Measurements from ENCODE around the gene EEPD1.
A peak's percentile ranks its signal among the peaks of the same experiment; 100 is the strongest.
"Not testable (repeated sequence)": the region's sequence is repeated elsewhere in the genome, so short reads cannot be mapped to it uniquely, and the experiment has no call there.

EEPD1 gene

DNA sequence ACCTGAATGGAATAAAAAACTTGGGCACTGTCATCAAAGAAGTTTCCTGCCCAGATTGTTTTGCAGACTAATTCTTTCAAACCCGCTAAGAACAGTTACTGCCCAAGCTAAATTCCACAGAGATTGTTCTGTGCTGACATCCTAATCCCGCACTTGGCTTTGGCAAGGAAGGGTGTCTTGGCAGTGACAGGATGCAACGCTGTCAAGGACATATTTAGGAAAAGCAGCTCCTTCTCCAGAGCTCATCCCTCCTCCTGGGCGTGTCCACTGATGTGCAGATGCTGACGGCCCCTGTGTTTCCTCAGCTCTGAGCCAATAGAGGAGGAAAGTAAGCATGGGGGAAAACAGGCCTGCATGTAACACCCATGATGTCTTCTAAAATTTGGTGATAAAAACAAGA is 74.2 kb downstream of the EEPD1 start:
- TF ChIP-seq, protein P1, sequence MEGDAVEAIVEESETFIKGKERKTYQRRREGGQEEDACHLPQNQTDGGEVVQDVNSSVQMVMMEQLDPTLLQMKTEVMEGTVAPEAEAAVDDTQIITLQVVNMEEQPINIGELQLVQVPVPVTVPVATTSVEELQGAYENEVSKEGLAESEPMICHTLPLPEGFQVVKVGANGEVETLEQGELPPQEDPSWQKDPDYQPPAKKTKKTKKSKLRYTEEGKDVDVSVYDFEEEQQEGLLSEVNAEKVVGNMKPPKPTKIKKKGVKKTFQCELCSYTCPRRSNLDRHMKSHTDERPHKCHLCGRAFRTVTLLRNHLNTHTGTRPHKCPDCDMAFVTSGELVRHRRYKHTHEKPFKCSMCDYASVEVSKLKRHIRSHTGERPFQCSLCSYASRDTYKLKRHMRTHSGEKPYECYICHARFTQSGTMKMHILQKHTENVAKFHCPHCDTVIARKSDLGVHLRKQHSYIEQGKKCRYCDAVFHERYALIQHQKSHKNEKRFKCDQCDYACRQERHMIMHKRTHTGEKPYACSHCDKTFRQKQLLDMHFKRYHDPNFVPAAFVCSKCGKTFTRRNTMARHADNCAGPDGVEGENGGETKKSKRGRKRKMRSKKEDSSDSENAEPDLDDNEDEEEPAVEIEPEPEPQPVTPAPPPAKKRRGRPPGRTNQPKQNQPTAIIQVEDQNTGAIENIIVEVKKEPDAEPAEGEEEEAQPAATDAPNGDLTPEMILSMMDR (conservative IDR thresholded peaks at IDR 0.05; ENCODE audit: low read length) = no peak
- peak; percentile 98 for DNase-seq (ENCODE audit: low read depth)
- no peak overlapping the region for H3K4me3 ChIP-seq (ENCODE audit: low read length)

DNA sequence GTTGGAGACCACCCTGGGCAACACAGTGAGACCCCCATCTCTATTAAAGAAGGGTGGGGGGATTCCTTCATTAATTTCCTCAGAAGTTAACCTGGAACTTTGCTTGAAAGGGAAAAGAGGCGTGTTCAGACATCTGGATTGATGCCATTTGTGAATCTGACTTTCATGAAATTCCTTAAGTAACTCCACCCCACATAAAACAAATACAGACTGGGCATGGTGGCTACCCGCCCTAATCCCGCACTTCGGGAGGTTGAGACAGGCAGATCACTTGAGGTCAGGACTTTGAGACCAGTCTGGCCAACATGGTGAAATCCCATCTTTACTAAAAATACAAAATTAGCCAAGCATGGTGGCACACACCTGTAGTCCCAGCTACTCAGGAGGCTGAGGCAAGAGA is 75.0 kb downstream of the EEPD1 start:
- peak; percentile 35 for DNase-seq (ENCODE audit: low read depth)
- H3K4me3 ChIP-seq (ENCODE audit: low read length) = no peak overlapping the region
- TF ChIP-seq, protein P1 (conservative IDR thresholded peaks at IDR 0.05; ENCODE audit: low read length) = no peak

DNA sequence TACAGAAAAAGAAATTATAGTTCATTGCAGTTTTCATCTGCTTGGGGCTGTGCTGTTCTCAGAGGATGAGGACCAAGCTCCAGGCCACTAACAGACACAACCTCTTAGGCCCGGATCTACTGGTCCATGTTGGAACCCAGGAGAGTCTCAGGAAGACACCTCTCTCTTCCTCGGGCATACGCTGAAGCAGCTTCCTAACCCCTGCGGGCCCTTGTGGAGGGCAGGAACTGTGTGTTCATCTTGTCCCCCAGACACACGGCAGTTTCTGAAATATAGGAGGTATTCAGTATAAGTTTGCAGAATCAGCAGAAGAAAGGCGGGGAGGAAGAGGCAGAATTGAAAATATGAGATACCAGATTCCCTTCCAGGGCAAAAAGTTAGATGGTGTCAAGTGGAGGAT is 78.4 kb downstream of the EEPD1 start:
- no peak for DNase-seq (ENCODE audit: low read depth)
- TF ChIP-seq, protein P1 (conservative IDR thresholded peaks at IDR 0.05; ENCODE audit: low read length) = no peak
- no peak overlapping the region for H3K4me3 ChIP-seq (ENCODE audit: low read length)

DNA sequence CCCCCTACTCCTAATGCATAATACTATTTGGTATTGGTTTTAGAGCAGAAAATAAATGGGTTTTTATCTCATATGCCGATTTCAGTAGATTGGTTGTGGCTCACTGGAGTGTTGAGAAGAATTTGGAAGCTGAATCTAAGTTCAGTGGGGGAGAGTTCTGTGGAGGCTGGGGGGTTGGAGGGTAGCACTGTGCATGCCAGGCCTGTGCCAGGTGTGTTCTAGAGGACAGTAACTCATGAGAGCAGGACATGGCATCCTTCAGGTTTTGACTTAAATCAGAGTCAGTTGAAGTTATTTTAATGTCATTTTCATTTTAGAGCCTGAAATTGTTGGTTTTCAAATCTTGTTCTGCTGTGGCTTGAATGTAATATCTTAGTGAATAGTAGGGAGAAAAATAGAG is 79.5 kb downstream of the EEPD1 start:
- TF ChIP-seq, protein P1 (conservative IDR thresholded peaks at IDR 0.05; ENCODE audit: low read length) = no peak
- no peak overlapping the region for H3K4me3 ChIP-seq (ENCODE audit: low read length)
- no peak for DNase-seq (ENCODE audit: low read depth)

DNA sequence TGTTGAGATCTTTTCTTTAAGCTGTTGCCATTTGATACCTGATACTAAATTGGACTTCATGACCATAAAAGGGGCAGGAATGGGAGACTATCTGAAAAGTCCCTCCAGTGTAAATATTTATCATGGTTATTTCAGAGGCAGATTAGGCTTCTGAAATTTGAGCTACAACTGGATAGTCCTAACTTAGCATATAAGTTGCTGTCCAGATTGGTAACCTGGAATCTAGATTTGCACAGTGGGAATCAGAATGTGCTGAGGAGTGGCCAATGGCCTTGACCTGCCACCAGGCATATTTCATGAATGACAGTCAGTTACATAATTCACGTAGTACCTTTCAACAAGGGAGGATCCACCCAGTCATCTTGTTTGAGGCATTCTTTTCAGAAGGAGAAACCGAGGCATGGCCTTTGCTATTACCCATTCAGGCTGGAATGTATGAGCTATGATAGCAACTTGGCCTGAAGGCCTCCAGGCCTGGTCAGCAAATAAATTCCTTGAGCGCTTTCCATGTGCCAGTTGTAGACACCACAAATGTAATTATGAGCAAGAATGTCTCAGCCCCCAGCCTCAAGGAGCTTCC is 80.0 kb downstream of the EEPD1 start:
- DNase-seq (ENCODE audit: low read depth) = no peak
- TF ChIP-seq, protein P1 (conservative IDR thresholded peaks at IDR 0.05; ENCODE audit: low read length) = no peak
- H3K4me3 ChIP-seq (ENCODE audit: low read length) = no peak overlapping the region

DNA sequence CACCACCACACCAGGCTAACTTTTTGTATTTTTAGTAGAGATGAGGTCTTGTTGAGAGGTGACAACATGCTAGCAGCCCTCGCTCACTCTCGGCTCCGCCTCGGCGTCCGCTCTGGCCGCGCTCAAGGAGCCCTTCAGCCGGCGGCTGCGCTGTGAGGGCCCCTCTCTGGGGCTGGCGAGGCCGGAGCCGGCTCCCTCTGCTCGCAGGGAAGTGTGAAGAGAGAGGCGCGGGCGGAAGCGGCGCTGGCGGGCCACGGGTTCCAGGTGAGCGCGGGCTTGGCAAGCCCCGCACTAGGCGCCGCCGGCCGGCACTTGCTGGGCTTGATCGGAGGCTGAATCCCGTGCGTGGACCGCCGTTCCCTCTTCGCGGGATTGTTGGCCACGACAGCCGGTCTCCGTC is 83.0 kb downstream of the EEPD1 start:
- no peak for DNase-seq (ENCODE audit: low read depth)
- H3K4me3 ChIP-seq (ENCODE audit: low read length) = no peak overlapping the region
- TF ChIP-seq, protein P1 (conservative IDR thresholded peaks at IDR 0.05; ENCODE audit: low read length) = no peak

DNA sequence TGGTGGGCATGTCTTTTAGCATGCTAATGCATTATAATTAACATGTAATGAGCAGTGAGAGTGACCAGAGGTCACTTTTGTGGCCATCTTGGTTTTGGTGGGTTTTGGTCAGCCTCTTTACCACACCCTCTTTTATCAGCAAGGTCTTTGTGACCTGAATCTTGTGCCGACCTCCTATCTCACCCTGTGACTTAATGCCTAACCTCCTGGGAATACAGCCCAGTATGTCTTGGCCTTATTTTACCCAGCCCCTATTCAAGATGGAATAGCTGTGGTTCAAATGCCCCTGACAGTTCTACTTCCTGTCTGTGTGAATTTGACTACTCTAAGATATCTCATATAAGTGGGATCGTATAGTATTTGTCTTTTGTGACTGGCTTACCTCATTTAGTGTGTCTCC is 85.1 kb downstream of the EEPD1 start:
- TF ChIP-seq, protein P1 (conservative IDR thresholded peaks at IDR 0.05; ENCODE audit: low read length) = no peak
- H3K4me3 ChIP-seq (ENCODE audit: low read length) = no peak overlapping the region
- no peak for DNase-seq (ENCODE audit: low read depth)

DNA sequence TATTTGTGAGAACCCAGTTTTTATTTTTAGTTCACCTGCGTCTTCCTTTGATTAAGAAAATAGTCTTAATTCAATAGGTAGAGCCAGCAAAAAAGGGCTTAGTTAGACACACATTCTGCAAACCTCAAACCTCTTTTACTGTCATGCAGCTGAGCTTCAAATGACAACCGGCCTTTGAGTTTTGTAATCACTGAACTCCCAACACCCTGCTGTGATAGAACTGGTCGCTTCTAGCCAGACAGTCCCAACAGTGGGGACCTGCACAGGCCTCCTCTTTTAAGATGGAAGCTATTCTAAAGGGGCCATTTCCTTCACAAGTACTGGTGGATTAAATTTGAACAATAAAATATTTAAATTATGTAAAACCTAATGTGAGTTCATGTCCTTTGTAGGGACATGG is 90.3 kb downstream of the EEPD1 start:
- H3K4me3 ChIP-seq (ENCODE audit: low read length); DNase-seq (ENCODE audit: low read depth): not testable (repeated sequence)

DNA sequence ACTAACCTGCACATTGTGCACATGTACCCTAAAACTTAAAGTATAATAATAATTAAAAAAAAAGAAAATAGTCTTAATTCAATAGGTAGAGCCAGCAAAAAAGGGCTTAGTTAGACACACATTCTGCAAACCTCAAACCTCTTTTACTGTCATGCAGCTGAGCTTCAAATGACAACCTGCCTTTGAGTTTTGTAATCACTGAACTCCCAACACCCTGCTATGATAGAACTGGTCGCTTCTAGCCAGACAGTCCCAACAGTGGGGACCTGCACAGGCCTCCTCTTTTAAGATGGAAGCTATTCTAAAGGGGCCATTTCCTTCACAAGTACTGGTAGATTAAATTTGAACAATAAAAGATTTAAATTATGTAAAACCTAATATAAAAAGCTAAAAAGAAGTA is 90.9 kb downstream of the EEPD1 start:
- DNase-seq (ENCODE audit: low read depth); H3K4me3 ChIP-seq (ENCODE audit: low read length): not testable (repeated sequence)

Measured in AG10803 (cell line).